KMS-11 (cell line): Measurements from ENCODE around the gene CCDC27.

Experiments used
- H2AFZ ChIP-seq: fragments of 200-600 bp; sonication (generic); 2 replicates; pipeline ENCODE4 v1.6.1; 2016; ENCODE audit warnings: antibody characterized with exemption, mixed run types, low read depth
- H3K27ac ChIP-seq: fragments of 200-600 bp; sonication (generic); 2 replicates; pipeline ENCODE4 v1.6.1; 2016; ENCODE audit warnings: mild to moderate bottlenecking, mixed run types
- H3K27me3 ChIP-seq: fragments of 200-600 bp; sonication (generic); 2 replicates; pipeline ENCODE4 v1.6.1; 2017; ENCODE audit warnings: mild to moderate bottlenecking, low read depth, mixed run types, moderate library complexity; ENCODE audit not compliant: insufficient read depth
- H3K36me3 ChIP-seq: fragments of 200-600 bp; sonication (generic); 2 replicates; pipeline ENCODE4 v1.6.1; 2017; ENCODE audit warnings: mild to moderate bottlenecking, mixed run types; ENCODE audit not compliant: insufficient read depth
- H3K4me1 ChIP-seq: fragments of 200-600 bp; sonication (generic); 2 replicates; pipeline ENCODE4 v1.6.1; 2016; ENCODE audit warnings: mild to moderate bottlenecking, low read depth, mixed run types; ENCODE audit not compliant: poor library complexity, severe bottlenecking
- H3K4me2 ChIP-seq: fragments of 200-600 bp; sonication (generic); 2 replicates; pipeline ENCODE4 v1.7.0; 2016; ENCODE audit warnings: mild to moderate bottlenecking, mixed run types
- H3K4me3 ChIP-seq: fragments of 200-600 bp; sonication (generic); IDR thresholded peaks from 2 replicates; pipeline ENCODE4 v1.6.1; 2017; ENCODE audit warnings: low read depth, low read length, mixed read lengths; ENCODE audit not compliant: insufficient read depth
- H3K79me2 ChIP-seq: fragments of 200-600 bp; sonication (generic); 2 replicates; pipeline ENCODE4 v1.6.1; 2016; ENCODE audit warnings: low read depth, mixed run types; ENCODE audit not compliant: insufficient read depth
- H3K9ac ChIP-seq: fragments of 200-600 bp; sonication (generic); 2 replicates; pipeline ENCODE4 v1.6.1; 2016; ENCODE audit warnings: mild to moderate bottlenecking, mixed run types
- H4K20me1 ChIP-seq: fragments of 200-600 bp; sonication (generic); 2 replicates; pipeline ENCODE4 v1.6.1; 2016; ENCODE audit warnings: mild to moderate bottlenecking, mixed run types; ENCODE audit not compliant: insufficient read depth
- TF ChIP-seq, protein P1 (sequence below): fragments of 200-600 bp; sonication (generic); conservative IDR thresholded peaks from 2 replicates; pipeline ENCODE4 v1.6.1; 2017; ENCODE audit warnings: low read depth, mild to moderate bottlenecking, antibody characterized with exemption, low read length, moderate library complexity, mixed read lengths

The CCDC27 gene

DNA sequence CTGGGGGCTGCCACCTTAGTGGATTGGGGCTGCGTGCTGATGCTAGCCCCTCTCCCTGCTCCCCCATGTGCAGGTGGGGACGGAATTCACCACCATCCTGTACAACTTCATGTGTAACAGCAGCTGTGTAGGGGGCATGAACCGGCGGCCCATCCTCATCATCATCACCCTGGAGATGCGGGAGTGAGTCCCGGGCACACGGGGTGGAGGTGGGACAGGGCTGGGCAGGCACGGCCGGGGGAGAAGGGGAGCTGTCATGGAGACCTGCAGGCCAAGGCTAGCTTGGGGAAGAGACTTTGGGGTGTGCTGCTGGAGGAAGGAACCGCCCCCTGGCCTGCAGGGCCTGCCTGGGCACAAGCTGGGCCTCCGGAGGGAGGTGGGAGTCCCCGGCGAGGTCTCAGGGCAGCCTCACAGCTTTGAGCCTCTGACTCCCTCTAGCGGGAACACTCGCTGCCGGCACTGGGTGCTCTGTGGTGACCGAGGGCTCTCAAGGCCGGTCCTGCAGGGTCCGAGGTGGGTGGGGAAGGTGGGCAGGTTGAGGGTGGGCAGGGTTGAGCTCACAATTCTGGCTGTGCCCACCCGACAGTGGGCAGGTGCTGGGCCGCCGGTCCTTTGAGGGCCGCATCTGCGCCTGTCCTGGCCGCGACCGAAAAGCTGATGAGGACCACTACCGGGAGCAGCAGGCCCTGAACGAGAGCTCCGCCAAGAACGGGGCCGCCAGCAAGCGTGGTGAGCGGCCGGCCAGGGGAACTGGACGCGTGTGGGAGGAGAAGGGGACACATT is 25.0 kb upstream of the CCDC27 start:
- no peak overlapping the region for H3K27ac ChIP-seq
- TF ChIP-seq, protein P1, sequence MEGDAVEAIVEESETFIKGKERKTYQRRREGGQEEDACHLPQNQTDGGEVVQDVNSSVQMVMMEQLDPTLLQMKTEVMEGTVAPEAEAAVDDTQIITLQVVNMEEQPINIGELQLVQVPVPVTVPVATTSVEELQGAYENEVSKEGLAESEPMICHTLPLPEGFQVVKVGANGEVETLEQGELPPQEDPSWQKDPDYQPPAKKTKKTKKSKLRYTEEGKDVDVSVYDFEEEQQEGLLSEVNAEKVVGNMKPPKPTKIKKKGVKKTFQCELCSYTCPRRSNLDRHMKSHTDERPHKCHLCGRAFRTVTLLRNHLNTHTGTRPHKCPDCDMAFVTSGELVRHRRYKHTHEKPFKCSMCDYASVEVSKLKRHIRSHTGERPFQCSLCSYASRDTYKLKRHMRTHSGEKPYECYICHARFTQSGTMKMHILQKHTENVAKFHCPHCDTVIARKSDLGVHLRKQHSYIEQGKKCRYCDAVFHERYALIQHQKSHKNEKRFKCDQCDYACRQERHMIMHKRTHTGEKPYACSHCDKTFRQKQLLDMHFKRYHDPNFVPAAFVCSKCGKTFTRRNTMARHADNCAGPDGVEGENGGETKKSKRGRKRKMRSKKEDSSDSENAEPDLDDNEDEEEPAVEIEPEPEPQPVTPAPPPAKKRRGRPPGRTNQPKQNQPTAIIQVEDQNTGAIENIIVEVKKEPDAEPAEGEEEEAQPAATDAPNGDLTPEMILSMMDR = no peak
- peaks cover 69% of the 10 kb centered on the region for H3K27me3 ChIP-seq
- no peak overlapping the region for H3K4me2 ChIP-seq
- no peaks in the 10 kb centered on the region for H4K20me1 ChIP-seq
- no peaks in the 10 kb centered on the region for H3K4me1 ChIP-seq
- H3K9ac ChIP-seq = no peak overlapping the region
- H3K79me2 ChIP-seq = no peaks in the 10 kb centered on the region
- no peaks in the 10 kb centered on the region for H3K36me3 ChIP-seq
- H2AFZ ChIP-seq = no peak overlapping the region
- no peak overlapping the region for H3K4me3 ChIP-seq

DNA sequence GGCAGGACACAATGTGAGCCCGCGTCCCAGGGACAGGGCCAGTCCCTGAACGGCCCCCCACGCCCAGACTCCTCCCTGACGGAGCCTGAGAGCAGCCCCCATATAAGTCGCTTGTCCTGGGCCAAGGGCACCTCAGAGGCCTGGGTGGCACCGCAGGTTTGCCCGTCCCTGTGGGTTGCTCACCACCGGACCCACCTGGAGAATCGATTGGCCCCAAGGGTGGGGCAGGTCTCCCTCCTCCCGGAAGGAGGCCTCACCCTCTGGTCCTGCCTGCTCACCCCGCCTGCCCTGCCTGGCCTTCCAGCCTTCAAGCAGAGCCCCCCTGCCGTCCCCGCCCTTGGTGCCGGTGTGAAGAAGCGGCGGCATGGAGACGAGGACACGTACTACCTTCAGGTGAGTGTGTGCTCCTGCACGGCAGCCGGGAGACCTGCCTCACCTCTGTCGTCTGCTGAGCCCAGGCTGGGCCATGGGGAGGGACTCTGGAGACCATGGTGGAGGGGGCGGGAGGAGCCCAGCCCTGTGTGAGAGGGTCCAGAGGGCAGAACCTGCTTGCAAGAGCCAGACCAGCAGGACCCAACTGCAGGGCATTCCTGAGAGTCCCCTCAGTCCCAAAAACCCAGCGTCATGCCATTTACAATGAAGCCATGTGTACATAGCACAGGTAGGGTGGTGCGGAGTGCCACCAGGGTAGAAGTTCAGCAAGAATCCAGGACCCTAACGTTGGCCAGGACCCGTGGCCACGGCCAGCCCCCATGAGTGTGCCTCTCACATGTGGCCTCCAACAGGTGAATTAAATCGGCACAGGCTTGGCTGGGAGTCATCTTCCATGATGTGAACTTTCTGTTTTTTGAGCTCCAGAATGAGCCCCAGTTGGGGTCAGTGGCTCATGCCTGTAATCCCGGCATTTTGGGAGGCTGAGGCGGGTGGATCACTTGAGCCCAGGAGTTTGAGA is 24.1 kb upstream of the CCDC27 start:
- Histone ChIP-seq H3K4me3 (no peak overlapping the region), H4K20me1 (no peaks in the 10 kb centered on the region), H3K79me2 (no peaks in the 10 kb centered on the region), H3K27ac (no peak overlapping the region), H3K4me2 (no peak overlapping the region), H2AFZ (no peak overlapping the region), H3K4me1 (no peaks in the 10 kb centered on the region), H3K27me3 (peaks cover 69% of the 10 kb centered on the region), H3K36me3 (no peaks in the 10 kb centered on the region), H3K9ac (no peak overlapping the region)
- TF ChIP-seq, protein P1 = no peak

DNA sequence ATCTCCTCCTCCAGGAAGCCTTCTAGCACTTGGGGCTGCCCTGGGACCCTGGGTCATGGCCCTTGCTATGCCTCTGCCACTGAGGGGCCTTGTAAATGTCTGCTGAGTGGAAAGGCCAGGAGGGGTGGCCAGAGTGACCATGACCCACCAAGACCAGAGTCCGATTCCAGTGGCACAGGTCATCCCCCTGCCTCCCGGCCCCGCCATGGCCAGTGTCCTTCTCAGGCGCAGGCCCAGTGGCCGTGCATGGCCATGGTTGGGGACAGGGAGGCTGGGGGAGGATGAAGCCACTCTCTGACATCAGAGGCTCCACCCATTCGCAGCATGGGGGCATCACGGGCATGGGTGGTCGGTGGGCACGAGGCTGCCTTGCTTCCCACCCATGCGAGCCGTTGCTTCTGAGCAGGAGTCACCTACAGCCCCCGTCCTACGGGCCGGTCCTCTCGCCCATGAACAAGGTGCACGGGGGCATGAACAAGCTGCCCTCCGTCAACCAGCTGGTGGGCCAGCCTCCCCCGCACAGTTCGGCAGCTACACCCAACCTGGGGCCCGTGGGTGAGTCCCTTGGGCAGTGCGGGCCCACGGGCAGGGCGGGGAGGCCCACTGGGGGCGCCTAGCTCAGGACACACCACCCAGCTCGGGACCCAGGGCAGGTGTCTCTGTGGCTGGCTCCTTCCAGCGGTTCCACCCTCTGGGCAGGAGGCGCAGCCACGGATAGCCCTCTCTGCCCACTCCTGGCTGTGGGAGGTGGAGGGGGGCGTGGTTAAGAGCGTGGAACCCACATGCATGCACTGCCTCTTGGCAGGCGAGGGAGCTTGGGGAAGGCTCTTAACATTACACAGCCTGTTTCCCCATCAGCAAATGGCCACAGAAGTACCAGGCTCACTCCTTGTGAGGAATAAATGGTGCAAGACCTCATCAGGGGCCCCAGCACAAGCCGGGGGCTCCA is 22.4 kb upstream of the CCDC27 start:
- Histone ChIP-seq H3K4me2 (no peak overlapping the region), H3K9ac (no peak overlapping the region), H3K79me2 (no peaks in the 10 kb centered on the region), H3K36me3 (no peaks in the 10 kb centered on the region), H3K4me1 (no peaks in the 10 kb centered on the region), H4K20me1 (no peaks in the 10 kb centered on the region), H3K4me3 (no peak overlapping the region), H3K27me3 (peaks cover 76% of the 10 kb centered on the region), H3K27ac (no peak overlapping the region), H2AFZ (no peak overlapping the region)
- TF ChIP-seq, protein P1 = no peak
